AG08395 (cell line): ENCODE measurements around the gene CASKIN2.
"Not testable (repeated sequence)": the region's sequence is repeated elsewhere in the genome, so short reads cannot be mapped to it uniquely, and the experiment has no call there.

Source experiments
- DNase-seq: peaks from one replicate; pipeline ENCODE4 v3.0.0; 2012; ENCODE audit warnings: mixed read lengths, low spot score

Gene CASKIN2

DNA sequence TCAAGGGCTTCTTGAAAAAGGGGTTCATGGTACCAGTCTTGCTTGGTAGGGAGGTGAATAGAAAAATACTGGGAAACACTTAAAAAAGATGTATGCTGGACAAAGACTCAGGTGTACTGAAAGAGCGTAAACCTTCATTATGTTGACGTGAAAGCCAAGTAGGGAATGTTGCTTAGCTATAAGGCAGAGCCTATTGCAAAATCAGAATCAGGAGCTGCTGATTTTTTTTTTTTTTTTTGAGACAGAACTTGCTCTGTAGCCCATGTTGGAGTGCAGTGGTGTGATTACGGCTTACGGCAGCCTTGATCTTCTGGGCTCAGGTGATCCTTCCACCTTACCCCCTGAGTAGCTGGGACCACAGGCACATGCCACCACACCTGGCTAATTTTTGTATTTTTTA, 55.0 kb downstream of the CASKIN2 start:
- no peak for DNase-seq

DNA sequence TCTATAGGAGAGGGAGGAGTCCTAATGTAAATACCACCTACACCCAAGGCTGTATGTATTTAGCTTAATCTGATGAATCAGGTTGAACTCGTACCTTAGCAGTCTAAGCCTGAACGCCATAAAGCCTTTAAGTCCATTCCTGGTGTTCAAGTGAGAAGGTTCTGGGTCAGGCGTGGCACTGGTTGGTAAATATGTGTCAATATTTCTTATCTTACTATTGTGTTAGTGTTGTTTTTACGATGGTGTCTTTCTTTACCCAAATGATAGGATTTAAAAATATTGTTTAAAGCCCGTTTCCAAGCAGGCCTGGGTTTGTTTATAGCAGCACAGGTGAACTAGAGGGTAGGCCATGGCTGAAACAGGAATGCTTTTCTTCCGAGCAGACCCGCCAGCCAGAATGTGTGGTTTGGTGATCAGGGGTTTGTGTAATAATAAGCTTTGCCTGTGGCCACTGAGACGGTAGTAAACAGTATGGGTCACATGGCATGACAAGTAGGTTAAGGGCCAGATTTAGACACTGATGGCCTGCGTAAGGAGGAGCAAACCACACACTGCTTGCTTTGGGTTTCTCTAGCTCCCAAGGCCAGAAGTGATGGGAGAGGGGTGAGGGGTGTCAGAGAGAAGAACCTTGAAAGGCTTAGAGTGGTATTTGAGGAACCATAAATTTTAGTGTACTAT, 55.6 kb downstream of the CASKIN2 start:
- DNase-seq: no peak

- DNase-seq: no peak
These were observed 56.1 kb downstream of the CASKIN2 start for GRCh38 chr17:75459246-75459589.

GRCh38 chr17:75457047-75457654, 58.2 kb downstream of the CASKIN2 start:
- peak; percentile 50 for DNase-seq

GRCh38 chr17:75456417-75457046, 58.8 kb downstream of the CASKIN2 start, which contains the start of gene TMEM94:
Gene TMEM94, plus strand, starts transcription at chr17:75456635. Its CDS starts 15,271 bp downstream, at chr17:75471906.
- peak; percentile 99 for DNase-seq

DNA sequence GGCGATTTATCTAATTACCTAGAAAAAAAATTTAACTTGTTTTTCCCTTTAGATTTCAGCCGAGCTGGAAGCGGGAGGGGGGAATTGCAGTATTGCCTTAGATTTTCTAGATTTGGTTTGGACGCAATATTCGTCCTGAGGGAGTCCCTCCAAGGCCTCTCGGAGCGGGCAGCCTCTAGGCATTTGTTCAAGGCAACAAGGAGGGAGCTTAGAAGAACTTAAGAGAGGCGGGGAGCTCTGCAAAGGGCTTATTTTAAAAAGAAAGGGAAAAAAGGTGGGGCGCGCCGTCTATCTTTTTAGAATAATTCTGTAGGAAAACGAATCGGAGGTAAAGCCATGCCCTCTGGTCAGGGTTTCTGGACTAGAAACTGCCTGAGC, 59.3 kb downstream of the CASKIN2 start:
- DNase-seq: peak; percentile 27

- not testable (repeated sequence) for DNase-seq
These were observed 60.7 kb downstream of the CASKIN2 start for GRCh38 chr17:75454672-75455071.

- no peak for DNase-seq
These were observed 61.1 kb downstream of the CASKIN2 start for GRCh38 chr17:75454193-75454592.

DNA sequence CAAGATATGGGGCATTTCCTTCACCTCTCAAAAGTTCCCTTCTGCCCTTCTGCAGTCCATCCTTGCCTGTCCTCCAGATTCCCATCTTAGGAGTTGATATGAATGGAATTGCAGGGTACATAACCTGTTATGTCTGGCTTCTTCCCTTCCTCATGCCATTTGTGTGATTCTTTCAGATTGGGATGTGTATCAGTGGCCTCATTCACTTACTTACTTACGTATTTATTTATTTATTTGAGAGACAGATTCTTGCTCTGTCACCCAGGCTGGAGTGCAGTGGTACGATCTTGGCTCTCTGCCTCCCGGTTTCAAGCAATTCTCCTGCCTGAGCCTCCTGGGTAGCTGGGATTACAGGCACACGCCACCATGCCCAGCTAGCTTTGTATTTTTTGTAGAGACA, 65.1 kb downstream of the CASKIN2 start:
- no peak for DNase-seq
